ENCODE measurements around the gene SIX1.

The SIX1 gene

GRCh38 chr14:60648934-60649874 is at the start of gene SIX1:
Gene SIX1, minus strand, starts transcription at chr14:60649477. Its CDS starts 288 bp downstream, at chr14:60649189.
- H3K4me3 ChIP-seq (ENCODE audit: low read depth, low read length) = peak within 1 kb of the TSS; percentile 57
- no peak for TF ChIP-seq CTCF (IDR thresholded peaks at IDR 0.05; ENCODE audit: insufficient read depth, low read depth, low read length, missing control alignments)
- DNase-seq (ENCODE audit: low read depth) = peak; percentile 83

- DNase-seq (ENCODE audit: low read depth) = no peak
- no peak for TF ChIP-seq CTCF (IDR thresholded peaks at IDR 0.05; ENCODE audit: insufficient read depth, low read depth, low read length, missing control alignments)
These were observed 46.0 kb upstream of the SIX1 start for GRCh38 chr14:60695327-60695726.

GRCh38 chr14:60691383-60692113 is 42.3 kb upstream of the SIX1 start:
- no peak for DNase-seq (ENCODE audit: low read depth)
- H3K4me3 ChIP-seq (ENCODE audit: low read depth, low read length) = no peak overlapping the region
- no peak for TF ChIP-seq CTCF (IDR thresholded peaks at IDR 0.05; ENCODE audit: insufficient read depth, low read depth, low read length, missing control alignments)

More at GRCh38 chr14:60695327-60695726, 46.0 kb upstream of the SIX1 start:
- H3K4me3 ChIP-seq (ENCODE audit: low read depth, low read length) = no peak overlapping the region

GRCh38 chr14:60686865-60687264 is 37.6 kb upstream of the SIX1 start:
- no peak for TF ChIP-seq CTCF (IDR thresholded peaks at IDR 0.05; ENCODE audit: insufficient read depth, low read depth, low read length, missing control alignments)
- no peak overlapping the region for H3K4me3 ChIP-seq (ENCODE audit: low read depth, low read length)
- DNase-seq (ENCODE audit: low read depth) = no peak

GRCh38 chr14:60684203-60684602 is 34.9 kb upstream of the SIX1 start:
- DNase-seq (ENCODE audit: low read depth) = no peak
- H3K4me3 ChIP-seq (ENCODE audit: low read depth, low read length) = no peak overlapping the region
- TF ChIP-seq CTCF (IDR thresholded peaks at IDR 0.05; ENCODE audit: insufficient read depth, low read depth, low read length, missing control alignments) = no peak

- H3K4me3 ChIP-seq (ENCODE audit: low read depth, low read length) = no peak overlapping the region
- no peak for TF ChIP-seq CTCF (IDR thresholded peaks at IDR 0.05; ENCODE audit: insufficient read depth, low read depth, low read length, missing control alignments)
- DNase-seq (ENCODE audit: low read depth) = no peak
These were observed 32.0 kb upstream of the SIX1 start for GRCh38 chr14:60681271-60681670.
